ENCODE measurements around the gene TACC2.

TACC2 gene

GRCh38 chr10:122127943-122128342, 139.0 kb downstream of the TACC2 start:
- DNase-seq, result peak; percentile 28

GRCh38 chr10:122128357-122128756, 139.4 kb downstream of the TACC2 start:
- DNase-seq, result no peak

GRCh38 chr10:122130474-122131110, 141.6 kb downstream of the TACC2 start:
- no peak for DNase-seq

GRCh38 chr10:122132331-122132755, 143.4 kb downstream of the TACC2 start:
- DNase-seq, result no peak

GRCh38 chr10:122132882-122133565, 144.1 kb downstream of the TACC2 start:
- no peak for DNase-seq

GRCh38 chr10:122135251-122136025, 146.5 kb downstream of the TACC2 start:
- DNase-seq, result no peak

- no peak for DNase-seq
Observed at GRCh38 chr10:122138831-122139625, 150.1 kb downstream of the TACC2 start.

GRCh38 chr10:122139627-122140170, 150.7 kb downstream of the TACC2 start:
- DNase-seq, result no peak

GRCh38 chr10:122140461-122140902, 151.5 kb downstream of the TACC2 start:
- no peak for DNase-seq

GRCh38 chr10:122140941-122141623, 152.1 kb downstream of the TACC2 start:
- DNase-seq, result peak; percentile 80

- DNase-seq, result no peak
Observed at GRCh38 chr10:122141821-122142640, 153.1 kb downstream of the TACC2 start.

- DNase-seq, result no peak
Observed at GRCh38 chr10:122142641-122143237, 153.8 kb downstream of the TACC2 start.

GRCh38 chr10:122143238-122143841, 154.4 kb downstream of the TACC2 start:
- DNase-seq, result no peak

GRCh38 chr10:122144199-122144598, 155.2 kb downstream of the TACC2 start:
- DNase-seq, result no peak

GRCh38 chr10:122145113-122145512, 156.2 kb downstream of the TACC2 start:
- DNase-seq, result no peak

GRCh38 chr10:122147663-122148062, 158.7 kb downstream of the TACC2 start:
- DNase-seq, result no peak

- no peak for DNase-seq
Observed at GRCh38 chr10:122148876-122149560, 160.1 kb downstream of the TACC2 start.

GRCh38 chr10:122149561-122150505, 160.9 kb downstream of the TACC2 start:
- DNase-seq, result no peak

All from amniotic stem cell (primary cell).